OCI-LY7 (cell line): ENCODE results near the gene FLG2.

Experiments
- CTCF ChIP-seq: fragments of 200-600 bp; sonication (generic); conservative IDR thresholded peaks from 2 replicates; pipeline ENCODE4 v1.5.1; 2014; ENCODE audit warnings: mild to moderate bottlenecking, antibody characterized with exemption, low read length, moderate library complexity, mixed read lengths
- EZH2phosphoT487 ChIP-seq: fragments of 200-600 bp; sonication (generic); IDR thresholded peaks from 2 replicates; pipeline ENCODE4 v1.6.1; 2018; ENCODE audit warnings: low read depth, borderline replicate concordance, mild to moderate bottlenecking, mixed run types, antibody characterized with exemption, low read length, moderate library complexity, mixed read lengths

- TF ChIP-seq CTCF (no peak), EZH2phosphoT487 (no peak)
Observed at GRCh38 chr1:152380932-152381331, 21.1 kb upstream of the FLG2 start.
